Gastrocnemius medialis (tissue), 4 donors: ENCODE results near the gene FNDC1.

ENCODE experiments used
- CTCF ChIP-seq, 5 experiments: fragments of 450-650 bp in 3 of 5; fragments of 200-600 bp in 2 of 5; sonication (generic) in 2 of 5; IDR thresholded peaks in 4 of 5; conservative IDR thresholded peaks in 1 of 5; 1 replicate in 4 of 5; 2 replicates in 1 of 5; pipeline ENCODE4 v1.5.1; 2016 to 2019; ENCODE audit warnings: antibody characterized with exemption in 5 of 5, mild to moderate bottlenecking in 3 of 5, moderate library complexity in 3 of 5
- POLR2A ChIP-seq, 2 donors: fragments of 450-650 bp; IDR thresholded peaks; one replicate each; pipeline ENCODE4 v1.6.1; 2017; ENCODE audit warnings: antibody characterized with exemption in 2 of 2, mild to moderate bottlenecking in 2 of 2, moderate library complexity in 2 of 2

- peak in 1 of 5 experiments; percentile 3 for TF ChIP-seq CTCF (IDR thresholded peaks at IDR 0.05 in 4 of 5, conservative IDR thresholded peaks at IDR 0.05 in 1 of 5)
- no peak for TF ChIP-seq POLR2A (IDR thresholded peaks at IDR 0.05)
These were observed 545 bp downstream of the FNDC1 start for GRCh38 chr6:159169557-159170332.
